HG03378 (cell line): ENCODE data around the gene DLGAP1.

Experiments
- ATAC-seq: cut with Tn5 transposase; IDR thresholded peaks from one replicate; pipeline ENCODE4 v1.9.1; 2021; ENCODE audit warnings: mild to moderate bottlenecking, moderate library complexity; ENCODE audit not compliant: unreplicated experiment

DLGAP1 gene

DNA sequence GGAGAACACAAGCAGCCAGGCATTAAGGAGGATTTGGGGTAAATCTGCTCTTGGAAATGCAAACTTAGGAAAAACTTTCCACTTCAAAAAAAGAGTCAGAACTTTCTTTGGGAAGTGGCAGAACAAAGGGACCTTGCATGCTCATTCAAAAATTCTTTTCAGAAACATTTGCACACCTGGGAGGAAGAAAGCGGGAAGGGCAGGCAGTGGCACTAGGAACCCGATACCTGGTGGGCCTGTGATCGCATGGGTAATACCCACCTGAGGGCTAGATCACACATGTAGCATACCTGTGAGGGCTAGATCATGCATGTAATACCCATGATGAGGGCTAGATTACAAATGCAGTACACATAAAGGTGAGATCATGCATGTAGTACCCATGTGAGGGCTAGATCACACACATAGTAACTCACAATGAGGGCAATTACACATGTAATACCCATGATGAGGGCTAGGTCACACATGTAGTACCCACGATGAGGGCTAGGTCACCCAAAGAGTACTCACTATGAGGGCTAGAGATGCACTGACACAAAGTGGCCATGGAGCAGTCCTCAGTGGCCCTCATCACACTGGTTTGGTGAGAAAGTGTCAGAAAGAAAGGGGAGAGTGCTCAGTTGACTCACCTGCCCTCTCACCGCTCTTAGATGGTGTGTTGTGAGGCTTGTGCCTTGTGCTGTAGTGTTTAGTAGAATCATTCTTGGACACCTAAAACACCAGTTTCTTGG is 212.5 kb downstream of the DLGAP1 start:
- no peak for ATAC-seq

- no peak for ATAC-seq
Observed at GRCh38 chr18:4241090-4241617, 214.0 kb downstream of the DLGAP1 start.

DNA sequence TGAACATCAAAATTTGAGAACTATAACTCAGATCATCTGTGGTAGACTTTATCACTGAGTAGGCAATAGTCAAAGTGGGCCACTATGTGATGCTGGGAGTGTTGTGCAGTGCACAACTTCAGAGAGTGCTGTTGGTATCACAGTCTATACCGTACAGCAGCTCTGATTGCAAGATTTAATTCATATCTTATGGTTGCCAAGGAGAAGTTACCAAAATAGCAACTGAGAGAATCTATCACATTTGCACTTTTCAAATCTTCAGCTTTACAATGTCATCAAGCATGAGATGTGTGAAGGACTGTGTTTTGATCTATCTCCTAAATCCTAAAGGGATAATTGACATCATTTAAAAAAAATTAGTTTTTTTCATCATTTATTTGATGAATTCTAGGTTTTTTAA is 216.1 kb downstream of the DLGAP1 start:
- no peak for ATAC-seq

DNA sequence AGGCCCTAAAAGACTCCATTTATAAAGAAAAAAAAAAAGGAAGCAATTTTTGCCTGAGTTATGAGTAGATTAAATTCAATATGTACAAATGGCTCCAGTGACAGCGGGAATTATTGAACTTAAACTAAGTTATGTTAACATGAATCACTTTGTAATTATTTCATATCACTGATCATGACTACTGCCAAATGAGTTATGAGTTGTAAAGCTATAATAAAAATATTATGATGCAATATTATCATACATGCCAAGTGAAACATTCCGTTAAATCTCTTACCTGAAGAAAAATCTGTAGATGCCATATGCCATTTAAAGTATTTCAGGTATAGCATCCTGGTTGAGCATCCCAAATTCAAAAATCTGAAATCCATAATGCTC is 217.5 kb downstream of the DLGAP1 start:
- ATAC-seq: no peak

GRCh38 chr18:4236940-4237663 is 218.0 kb downstream of the DLGAP1 start:
- no peak for ATAC-seq

DNA sequence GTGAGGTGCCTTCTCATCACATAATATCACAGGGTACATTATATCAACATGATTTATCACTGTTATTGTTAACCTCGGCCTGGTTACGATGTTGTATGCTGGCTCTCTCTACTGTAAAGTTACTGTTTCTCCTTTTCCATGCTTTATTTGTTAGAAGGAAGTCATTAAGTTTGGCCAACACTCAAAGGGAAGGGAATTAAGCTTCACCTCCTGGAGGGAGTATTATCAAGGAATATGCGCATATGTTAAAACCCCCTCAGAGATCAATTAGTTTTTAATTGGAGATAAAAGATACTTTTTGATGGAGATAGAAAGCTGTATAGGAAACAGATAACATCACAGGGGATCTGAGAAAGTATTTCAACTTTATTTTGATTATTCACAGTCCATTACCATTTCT is 221.6 kb downstream of the DLGAP1 start:
- no peak for ATAC-seq

DNA sequence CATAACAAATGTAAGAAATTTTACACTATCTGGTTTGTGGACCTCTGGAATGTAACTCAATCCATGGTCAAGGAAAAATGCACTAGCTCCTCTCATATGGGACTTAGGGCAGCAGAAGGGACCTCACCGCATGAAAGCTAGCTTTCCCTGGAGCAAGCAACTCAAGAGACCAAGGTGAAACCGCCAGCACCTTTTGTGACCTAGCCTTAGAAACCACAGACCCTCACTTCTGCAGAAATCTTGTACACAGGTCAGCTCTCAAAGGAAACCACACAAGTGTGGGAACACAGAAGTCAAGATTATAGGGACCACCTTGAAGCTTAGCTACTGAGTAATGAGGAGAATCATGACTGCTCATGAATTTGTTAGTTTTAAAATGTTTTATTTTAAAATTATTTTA is 222.5 kb downstream of the DLGAP1 start:
- no peak for ATAC-seq

DNA sequence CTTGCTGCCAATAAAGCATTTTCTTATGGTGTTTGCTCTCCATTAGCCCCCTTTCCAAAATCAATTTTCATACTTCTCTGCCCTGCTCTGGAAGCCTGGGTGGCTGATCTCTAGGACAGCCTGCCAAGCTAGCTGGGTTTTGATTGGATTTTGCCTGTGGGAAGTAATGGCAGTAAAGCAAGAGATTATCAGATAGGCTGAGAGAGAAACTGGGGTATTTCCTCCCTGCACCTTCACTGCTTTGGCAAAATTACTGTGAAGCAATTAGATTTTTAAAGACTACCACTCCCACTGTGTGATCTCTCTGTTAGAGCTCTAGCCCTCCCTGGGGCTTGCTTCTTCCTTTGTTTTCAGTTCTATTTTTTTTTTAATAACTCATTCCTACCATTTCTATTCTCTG is 223.8 kb downstream of the DLGAP1 start:
- ATAC-seq: no peak

DNA sequence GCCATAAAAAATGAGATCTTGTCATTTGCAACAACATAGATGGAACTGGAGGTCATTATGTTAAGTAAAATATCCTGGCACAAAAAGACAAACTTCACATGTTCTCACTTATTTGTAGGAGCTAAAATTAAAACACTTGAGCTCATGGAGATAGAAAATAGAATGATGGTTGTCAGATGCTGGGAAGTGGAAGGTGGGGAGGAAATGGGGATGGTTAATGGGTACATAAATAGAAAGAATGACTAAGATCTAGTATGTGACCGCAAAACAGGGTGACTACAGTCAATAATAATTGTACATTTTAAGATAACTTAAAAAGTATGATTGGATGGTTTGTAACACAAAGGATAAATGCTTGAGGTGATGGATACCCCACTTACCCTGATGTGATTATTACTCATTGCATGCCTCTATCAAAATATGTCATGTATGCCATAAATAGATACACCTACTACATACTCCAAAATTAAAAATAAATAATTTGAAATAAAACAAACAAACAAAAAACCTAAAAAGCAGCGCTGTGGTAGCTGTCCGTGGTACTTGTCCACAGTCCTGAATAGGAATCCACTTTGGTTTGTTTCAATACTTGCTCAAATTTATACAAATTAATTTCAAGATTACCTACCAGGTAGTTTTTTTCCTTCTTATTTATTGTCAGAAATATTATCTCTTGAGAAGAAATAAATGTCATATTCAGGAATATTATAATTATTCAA is 224.5 kb downstream of the DLGAP1 start:
- ATAC-seq: no peak

DNA sequence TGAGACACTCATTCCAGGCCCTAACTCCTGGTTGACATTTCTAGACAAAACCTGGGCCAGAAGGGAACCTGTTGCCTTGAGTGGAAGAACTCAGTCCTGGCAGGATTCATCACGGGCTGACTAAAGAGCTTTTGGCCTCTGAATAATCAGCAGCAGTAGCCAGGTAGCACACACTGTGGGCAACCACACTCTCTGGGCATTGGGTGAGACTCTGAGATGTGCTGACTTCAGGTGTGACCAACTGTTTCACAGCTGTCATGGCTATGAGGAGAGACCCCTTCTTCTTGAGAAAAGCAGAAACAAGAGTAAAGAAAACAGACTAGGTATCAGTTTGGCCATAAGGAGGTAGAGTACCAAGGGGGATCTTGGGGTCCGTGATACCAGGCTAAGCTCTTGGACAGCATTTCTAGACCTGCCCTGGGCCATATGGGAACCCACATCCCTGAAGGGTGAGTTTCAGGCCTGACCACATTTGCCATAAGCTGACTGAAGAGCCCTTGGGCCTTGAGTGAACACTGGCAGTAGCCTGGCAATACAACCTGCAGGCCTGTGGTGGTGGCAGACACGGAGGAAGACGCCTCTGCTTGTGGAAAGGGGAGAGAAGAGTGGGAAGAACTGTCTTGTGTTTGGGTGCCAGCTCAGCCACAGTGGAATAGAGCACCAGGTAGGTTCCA is 230.9 kb downstream of the DLGAP1 start:
- ATAC-seq: no peak

GRCh38 chr18:4211111-4211837 is 243.8 kb downstream of the DLGAP1 start:
- ATAC-seq: no peak

GRCh38 chr18:4208366-4208765 is 246.7 kb downstream of the DLGAP1 start:
- ATAC-seq: no peak

GRCh38 chr18:4207383-4207985 is 247.6 kb downstream of the DLGAP1 start:
- ATAC-seq: no peak

- ATAC-seq: no peak
Observed at GRCh38 chr18:4204438-4204720, 250.7 kb downstream of the DLGAP1 start.

DNA sequence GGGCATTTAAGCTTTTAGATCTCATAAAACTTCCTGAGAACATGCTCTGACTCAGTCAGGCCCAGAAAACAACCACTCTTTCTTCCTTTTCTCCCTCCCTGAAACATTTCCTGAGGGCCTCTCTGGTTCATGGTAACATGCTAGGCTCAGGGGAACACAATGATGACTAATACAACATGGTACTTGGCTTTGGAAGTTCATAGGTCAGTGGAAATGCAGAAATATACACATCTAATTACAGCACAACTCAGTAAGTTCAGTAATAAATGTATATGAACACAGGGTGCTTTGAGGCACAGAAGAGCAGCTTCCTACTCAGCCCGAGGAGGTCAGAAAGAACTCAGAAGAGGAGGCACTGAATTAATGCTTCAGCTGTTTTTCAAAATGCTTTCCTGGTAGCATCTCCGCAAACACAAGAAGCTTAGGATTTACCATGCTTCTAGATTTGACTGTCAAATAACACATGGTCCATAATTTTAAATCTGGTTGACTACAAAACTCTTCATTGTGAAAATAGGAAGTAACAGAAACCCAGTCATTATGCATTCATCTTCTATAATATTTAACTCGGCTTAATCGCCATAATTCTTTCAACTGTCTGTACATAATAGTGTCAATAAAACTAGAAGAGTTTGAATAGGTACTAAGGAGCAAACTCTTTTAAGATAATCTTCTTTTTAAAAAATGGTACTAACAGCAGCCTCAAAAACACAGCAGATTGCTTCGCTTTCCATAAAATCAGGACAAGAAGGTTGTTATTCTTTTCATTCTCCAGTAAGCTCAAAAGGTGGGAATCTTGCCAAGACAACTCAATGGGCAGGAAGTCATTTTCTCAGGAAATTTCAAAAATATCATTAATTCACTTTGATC is 251.3 kb downstream of the DLGAP1 start:
- no peak for ATAC-seq

DNA sequence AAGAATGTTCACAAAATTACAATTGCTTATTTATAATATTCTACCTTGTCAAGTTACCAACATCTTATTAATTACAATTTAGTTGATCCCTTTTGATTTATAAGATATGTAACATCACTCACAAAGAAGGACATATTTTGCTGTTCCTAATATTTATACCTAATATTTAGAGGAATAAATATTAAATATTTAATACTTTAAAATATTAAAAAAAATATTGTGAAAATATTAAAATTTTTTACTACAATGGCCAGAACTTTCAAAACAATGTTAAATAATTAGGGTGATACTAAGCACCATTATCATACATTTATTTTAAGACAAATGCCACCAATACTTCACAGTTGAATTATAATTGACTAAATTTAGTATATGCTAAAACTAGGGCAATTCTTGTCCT is 254.7 kb downstream of the DLGAP1 start:
- no peak for ATAC-seq

DNA sequence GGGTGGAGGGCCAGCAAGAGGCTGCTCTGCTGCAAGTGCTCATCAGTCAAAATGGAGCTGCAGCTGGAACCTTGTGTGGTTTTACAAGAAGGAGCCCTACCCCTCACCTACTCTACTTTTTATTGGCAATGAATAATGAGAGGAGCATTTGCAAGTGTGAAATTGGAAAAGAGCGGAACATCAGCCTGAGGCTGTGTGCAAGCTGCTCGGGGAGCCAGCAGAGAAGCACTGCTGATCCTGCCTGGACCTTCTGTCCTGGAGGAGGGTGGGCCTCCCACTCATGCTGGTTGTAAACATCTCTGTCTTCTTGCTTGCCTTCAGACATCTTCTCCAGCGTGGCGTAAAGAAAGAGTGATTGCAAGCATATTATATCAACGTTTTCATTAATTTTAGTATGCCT is 256.2 kb downstream of the DLGAP1 start:
- no peak for ATAC-seq

DNA sequence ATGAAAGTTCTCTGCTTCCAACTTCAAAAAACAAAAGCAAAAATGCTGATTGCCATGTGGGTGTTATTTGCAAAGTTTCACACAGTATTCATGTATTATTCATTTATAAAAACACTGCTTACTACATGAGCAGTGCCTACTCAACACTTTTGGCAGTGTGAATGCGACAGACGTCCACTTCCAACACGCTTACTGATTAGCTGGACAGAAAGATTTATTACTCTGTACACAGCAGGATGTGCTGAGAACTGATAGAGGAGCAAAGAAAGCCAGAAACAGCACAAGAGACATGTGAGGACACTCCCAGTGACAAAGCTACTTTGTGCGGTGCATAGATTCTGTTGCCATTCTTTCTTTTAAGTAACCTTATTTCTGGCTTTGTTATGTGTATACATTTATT is 258.8 kb downstream of the DLGAP1 start:
- no peak for ATAC-seq

- ATAC-seq: no peak
Observed at GRCh38 chr18:4193086-4193485, 262.0 kb downstream of the DLGAP1 start.
